Measurements from ENCODE around the gene TMEM94. TPM values are rescaled to one million over a fixed set of nuclear protein-coding genes. Genes with fewer than 3 reads are reported as not detected.

TMEM94 gene
- total and polyA plus RNA-seq, 2 of the 13 experiments (the other 11 are each of a cell fraction or from before 2014, with no cell fraction given) = 32.6 to 134 TPM

DNA sequence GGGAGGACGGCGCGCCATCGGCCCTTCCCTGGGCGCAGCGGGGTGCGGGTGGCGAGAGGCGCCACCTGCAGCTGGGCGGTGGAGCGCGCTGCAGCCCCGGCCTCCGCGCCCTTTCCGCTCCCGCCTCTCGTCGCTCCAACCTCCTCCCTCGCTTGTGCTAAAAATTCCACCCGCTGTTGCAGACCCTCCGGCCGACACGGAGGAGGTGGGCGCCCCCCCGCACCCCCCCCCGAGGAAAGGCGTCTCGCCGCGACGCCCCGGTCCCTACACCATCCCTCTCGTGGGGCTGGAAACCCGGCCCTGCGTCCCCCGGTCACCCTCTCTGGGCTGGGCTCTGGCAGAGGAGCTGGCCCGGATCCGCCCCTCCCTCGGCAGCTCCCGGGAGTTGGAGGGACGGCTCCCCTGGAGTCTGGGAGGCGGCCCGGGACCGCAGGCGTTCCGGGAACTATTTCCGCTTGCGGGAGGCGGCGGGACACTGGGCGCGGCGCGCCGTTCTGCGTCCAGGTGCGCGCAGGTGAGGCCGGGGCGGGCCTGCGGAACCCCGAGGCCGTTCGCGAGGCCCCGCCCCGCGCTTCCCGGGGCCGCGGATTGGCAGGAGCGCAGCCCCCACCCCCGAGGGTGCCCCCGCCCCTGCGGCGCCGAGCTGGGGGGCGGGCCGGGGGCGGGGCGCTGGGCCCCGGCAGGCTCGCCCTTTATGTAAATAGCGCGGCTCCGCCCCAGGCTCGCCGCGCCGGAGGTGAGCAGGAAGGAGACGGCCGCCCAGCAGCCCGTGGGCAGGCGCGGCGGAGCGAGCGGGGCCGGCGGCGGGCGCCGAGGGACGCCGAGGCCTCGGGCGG lies 68.8 kb downstream of the TMEM94 start, which contains the start of gene LLGL2 (continued):
- TF ChIP-seq, protein P1, sequence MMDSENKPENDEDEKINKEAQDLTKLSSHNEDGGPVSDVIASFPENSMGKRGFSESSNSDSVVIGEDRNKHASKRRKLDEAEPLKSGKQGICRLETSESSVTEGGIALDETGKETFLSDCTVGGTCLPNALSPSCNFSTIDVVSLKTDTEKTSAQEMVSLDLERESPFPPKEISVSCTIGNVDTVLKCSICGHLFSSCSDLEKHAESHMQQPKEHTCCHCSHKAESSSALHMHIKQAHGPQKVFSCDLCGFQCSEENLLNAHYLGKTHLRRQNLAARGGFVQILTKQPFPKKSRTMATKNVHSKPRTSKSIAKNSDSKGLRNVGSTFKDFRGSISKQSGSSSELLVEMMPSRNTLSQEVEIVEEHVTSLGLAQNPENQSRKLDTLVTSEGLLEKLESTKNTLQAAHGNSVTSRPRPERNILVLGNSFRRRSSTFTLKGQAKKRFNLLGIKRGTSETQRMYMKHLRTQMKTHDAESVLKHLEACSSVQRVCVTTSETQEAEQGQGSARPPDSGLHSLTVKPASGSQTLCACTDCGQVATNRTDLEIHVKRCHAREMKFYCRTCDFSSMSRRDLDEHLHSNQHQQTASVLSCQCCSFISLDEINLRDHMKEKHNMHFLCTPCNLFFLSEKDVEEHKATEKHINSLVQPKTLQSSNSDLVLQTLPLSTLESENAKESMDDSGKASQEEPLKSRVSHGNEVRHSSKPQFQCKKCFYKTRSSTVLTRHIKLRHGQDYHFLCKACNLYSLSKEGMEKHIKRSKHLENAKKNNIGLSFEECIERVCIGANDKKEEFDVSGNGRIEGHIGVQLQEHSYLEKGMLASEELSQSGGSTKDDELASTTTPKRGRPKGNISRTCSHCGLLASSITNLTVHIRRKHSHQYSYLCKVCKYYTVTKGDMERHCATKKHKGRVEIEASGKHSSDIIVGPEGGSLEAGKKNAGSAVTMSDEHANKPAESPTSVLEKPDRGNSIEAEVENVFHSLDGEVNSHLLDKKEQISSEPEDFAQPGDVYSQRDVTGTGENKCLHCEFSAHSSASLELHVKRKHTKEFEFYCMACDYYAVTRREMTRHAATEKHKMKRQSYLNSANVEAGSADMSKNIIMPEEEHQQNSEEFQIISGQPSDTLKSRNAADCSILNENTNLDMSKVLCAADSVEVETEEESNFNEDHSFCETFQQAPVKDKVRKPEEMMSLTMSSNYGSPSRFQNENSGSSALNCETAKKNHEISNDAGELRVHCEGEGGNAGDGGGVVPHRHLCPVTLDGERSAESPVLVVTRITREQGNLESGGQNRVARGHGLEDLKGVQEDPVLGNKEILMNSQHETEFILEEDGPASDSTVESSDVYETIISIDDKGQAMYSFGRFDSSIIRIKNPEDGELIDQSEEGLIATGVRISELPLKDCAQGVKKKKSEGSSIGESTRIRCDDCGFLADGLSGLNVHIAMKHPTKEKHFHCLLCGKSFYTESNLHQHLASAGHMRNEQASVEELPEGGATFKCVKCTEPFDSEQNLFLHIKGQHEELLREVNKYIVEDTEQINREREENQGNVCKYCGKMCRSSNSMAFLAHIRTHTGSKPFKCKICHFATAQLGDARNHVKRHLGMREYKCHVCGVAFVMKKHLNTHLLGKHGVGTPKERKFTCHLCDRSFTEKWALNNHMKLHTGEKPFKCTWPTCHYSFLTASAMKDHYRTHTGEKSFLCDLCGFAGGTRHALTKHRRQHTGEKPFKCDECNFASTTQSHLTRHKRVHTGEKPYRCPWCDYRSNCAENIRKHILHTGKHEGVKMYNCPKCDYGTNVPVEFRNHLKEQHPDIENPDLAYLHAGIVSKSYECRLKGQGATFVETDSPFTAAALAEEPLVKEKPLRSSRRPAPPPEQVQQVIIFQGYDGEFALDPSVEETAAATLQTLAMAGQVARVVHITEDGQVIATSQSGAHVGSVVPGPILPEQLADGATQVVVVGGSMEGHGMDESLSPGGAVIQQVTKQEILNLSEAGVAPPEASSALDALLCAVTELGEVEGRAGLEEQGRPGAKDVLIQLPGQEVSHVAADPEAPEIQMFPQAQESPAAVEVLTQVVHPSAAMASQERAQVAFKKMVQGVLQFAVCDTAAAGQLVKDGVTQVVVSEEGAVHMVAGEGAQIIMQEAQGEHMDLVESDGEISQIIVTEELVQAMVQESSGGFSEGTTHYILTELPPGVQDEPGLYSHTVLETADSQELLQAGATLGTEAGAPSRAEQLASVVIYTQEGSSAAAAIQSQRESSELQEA (CRISPR knock-in tag; IDR thresholded peaks at IDR 0.05; ENCODE audit: not compliant biosample characterization) = peak; percentile 57
- TF ChIP-seq ISL2 (CRISPR knock-in tag; IDR thresholded peaks at IDR 0.05) (peak; percentile 70), SAFB2 (CRISPR knock-in tag; IDR thresholded peaks at IDR 0.05; ENCODE audit: borderline replicate concordance, low read depth) (no peak; the same call in 1 of the 2 replicates), KDM5B (CRISPR knock-in tag; IDR thresholded peaks at IDR 0.05; ENCODE audit: borderline replicate concordance) (peak; percentile 80; the same call in 1 of the 2 replicates), ZNF816 (CRISPR knock-in tag; IDR thresholded peaks at IDR 0.05; ENCODE audit: borderline replicate concordance) (no peak), ZNF766 (CRISPR knock-in tag; IDR thresholded peaks at IDR 0.05; ENCODE audit: borderline replicate concordance) (peak; percentile 75), BHLHE40 (IDR thresholded peaks at IDR 0.05; ENCODE audit: low read length) (no peak), NFYB (CRISPR knock-in tag; IDR thresholded peaks at IDR 0.05) (no peak), PRDM4 (CRISPR knock-in tag; IDR thresholded peaks at IDR 0.05; ENCODE audit: borderline replicate concordance) (no peak)
- TF ChIP-seq, protein P2, sequence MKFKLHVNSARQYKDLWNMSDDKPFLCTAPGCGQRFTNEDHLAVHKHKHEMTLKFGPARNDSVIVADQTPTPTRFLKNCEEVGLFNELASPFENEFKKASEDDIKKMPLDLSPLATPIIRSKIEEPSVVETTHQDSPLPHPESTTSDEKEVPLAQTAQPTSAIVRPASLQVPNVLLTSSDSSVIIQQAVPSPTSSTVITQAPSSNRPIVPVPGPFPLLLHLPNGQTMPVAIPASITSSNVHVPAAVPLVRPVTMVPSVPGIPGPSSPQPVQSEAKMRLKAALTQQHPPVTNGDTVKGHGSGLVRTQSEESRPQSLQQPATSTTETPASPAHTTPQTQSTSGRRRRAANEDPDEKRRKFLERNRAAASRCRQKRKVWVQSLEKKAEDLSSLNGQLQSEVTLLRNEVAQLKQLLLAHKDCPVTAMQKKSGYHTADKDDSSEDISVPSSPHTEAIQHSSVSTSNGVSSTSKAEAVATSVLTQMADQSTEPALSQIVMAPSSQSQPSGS (CRISPR knock-in tag; IDR thresholded peaks at IDR 0.05) = peak; percentile 23; the same call in 1 of the 2 replicates
- TF ChIP-seq, protein P3, sequence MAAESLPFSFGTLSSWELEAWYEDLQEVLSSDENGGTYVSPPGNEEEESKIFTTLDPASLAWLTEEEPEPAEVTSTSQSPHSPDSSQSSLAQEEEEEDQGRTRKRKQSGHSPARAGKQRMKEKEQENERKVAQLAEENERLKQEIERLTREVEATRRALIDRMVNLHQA (CRISPR knock-in tag; IDR thresholded peaks at IDR 0.05) = no peak
- TF ChIP-seq, protein P4, sequence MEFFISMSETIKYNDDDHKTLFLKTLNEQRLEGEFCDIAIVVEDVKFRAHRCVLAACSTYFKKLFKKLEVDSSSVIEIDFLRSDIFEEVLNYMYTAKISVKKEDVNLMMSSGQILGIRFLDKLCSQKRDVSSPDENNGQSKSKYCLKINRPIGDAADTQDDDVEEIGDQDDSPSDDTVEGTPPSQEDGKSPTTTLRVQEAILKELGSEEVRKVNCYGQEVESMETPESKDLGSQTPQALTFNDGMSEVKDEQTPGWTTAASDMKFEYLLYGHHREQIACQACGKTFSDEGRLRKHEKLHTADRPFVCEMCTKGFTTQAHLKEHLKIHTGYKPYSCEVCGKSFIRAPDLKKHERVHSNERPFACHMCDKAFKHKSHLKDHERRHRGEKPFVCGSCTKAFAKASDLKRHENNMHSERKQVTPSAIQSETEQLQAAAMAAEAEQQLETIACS (CRISPR knock-in tag; IDR thresholded peaks at IDR 0.05) = peak; percentile 67

Data from HepG2 (cell line).